DMS153 treated with DMSO at 0.1 percent for 48 hours (cell line): ENCODE data around the gene LMF1.
"Not testable (repeated sequence)": the region's sequence is repeated elsewhere in the genome, so short reads cannot be mapped to it uniquely, and the experiment has no call there.

Source experiments
- DNase-seq: peaks from one replicate; lab custom pipeline; 2025; ENCODE audit not compliant: unreplicated experiment; lab: John Stamatoyannopoulos, UW

The LMF1 gene

DNA sequence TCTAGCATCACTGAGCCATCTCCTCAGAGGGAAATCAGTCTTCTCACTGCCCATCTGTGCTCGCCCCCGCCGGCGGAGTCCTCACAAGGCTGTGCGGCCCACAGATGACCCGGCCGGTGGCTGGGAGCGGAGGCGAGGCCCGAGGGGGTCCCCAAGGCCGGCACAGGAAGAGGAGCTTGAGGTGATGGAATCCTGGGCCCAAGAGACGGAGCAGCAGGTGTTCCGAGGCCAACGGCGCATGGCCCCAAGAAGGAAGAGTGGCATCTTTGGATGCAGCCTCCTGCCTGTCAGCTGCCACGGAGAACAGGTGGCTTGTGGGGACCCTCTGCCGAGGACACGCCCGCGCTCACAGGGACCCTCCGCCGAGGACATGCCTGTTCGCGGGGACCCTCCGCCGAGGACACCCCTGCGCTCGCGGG lies 97.5 kb downstream of the LMF1 start:
- DNase-seq, result no peak

DNA sequence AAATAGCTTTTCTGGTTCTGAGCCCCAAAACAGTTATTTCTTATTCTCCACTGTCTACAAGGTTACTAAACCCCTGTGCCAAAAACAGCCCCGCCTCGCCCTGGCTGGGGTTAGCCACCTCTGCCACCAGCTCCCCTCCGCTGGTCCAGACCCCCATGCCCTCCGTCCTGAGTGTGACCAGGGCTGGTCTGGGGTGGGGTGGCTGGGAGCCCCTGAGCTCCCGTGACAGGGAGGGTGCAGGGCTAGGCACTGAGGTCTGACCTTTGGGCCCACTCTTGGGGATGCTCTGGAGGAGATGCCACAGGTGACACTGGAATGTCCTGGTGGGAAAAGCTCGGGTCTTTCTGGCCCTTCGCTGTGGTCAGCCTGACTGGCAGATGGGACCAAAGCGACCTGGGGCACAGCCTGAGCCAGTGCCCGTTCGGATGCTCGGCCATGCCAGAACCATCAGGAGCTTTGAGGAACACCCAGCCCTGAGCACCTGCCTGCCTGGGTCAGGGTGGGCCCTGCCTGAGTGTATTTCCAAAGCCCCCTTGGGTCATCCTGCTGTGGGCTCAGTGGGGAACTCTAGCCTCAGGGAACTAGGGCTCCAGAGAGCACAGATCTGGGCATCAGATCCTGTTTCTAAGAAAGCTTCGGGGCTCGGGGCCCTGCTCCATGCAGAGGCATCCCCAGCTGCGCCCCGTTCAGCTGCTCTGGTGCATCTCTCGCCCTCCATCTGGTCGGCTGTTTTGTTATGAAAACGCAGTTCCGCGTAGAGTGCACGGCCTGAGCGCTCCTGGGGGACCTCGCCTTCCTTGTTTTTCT lies 98.1 kb downstream of the LMF1 start:
- no peak for DNase-seq

DNA sequence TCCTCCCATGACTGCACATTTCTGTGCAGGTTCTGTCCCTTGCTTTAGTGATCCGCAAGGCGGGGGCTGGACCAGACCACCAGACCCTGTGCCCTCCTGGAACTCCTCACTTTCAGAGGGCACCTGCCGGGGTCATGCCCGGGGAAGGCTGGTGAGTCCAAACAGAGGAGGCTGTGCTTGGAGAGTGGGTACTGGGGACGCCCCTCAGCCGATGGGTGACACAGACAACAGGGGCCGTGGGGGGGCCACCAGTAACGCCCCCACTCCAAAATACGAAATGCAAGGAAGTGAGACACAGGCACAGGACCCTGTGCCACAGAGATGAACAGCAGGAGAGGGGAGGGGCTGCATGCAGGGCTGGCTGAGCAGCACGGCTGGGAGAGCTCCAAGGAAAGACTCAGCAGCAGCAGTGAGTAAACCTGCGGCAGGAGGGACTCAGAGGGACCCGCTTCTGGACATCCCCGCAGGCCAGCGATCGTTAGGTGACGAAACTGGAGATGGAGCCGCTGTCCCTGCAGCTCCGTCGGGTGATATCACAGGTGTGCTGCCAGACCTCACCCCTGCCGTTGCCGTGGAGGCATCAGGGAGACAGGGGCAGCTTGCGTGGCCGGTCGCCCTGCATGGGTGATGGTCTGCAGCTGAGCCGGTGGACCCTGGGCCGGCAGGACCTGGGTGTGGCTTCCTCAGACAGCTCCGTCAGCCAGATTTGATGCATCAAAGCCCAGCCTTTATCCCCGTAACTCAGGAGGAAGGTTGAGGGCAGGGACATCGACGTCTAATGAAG lies 99.0 kb downstream of the LMF1 start:
- DNase-seq, result no peak

DNA sequence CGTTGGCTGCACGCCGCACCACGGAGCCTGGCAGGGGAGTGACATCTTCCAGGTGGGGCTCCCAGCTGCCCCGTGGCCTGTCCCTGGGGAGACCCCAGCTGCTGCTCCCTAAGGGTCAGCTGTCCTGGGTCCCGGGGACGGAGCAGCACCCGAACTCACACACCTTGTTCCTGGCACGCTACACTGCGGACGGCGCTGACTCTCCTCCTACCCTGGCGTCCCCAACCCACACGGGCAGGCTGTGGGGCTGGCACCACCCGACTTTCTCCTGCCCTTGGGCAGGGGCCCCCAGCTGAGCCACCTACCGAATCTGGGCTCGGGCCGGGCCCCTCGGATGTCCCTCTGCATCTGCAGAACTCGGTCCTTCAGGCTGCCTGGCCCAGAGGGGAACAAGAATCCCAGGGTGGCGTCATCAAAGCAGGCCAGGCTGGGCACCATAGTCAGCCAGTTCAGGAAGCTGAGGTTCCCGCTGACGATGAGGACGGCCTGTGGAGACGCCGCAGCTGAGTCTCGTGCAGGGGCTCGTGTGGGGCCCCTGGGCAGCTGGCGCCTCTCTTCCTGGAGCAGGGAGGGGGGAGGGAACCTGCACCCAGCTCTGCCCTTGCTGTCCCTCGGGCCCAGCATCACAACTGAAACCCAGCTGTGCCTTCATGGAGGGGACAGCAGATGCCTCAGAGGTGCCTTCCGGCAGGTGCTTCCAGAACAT lies 99.8 kb downstream of the LMF1 start:
- DNase-seq, result no peak

DNA sequence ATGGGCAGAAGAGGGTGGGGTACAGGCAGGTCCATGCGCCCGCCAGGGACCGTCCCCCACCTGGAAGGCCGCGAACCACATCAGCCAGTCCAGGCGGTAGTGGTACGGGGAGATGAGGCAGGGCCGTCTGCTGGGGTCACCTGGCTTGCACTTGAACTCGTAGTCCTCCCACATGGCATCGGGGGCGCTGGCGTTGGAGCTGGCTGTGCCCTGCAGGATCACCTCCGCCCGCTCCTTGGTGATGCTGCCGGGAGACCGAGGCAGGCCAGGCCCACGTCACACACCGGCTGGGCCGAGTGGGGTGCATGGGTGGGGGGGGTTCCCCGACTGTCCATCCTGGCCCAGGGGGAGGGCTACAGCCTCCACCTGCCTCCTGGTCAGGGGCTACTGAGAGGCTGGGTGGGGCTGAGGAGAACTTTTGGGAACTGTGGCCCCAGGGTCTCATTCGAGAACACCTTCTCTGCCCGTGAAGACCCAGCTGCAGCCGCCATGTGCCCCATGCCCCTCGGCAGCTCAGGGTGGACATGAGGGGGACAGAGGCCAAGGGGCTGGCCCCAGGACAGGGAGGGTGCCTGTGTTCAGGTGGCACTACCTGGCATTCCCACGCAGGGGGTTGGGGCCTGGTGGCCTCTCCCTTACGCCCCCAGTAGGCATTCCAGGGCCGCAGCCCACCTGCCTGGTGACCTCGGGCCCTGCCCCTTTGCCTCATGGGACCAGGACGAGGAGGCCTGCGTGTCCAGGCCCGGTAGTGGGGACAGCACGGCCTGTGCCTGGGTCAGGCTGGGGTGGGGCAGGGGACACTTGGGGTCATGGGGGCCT lies 100.8 kb downstream of the LMF1 start:
- DNase-seq, result no peak

DNA sequence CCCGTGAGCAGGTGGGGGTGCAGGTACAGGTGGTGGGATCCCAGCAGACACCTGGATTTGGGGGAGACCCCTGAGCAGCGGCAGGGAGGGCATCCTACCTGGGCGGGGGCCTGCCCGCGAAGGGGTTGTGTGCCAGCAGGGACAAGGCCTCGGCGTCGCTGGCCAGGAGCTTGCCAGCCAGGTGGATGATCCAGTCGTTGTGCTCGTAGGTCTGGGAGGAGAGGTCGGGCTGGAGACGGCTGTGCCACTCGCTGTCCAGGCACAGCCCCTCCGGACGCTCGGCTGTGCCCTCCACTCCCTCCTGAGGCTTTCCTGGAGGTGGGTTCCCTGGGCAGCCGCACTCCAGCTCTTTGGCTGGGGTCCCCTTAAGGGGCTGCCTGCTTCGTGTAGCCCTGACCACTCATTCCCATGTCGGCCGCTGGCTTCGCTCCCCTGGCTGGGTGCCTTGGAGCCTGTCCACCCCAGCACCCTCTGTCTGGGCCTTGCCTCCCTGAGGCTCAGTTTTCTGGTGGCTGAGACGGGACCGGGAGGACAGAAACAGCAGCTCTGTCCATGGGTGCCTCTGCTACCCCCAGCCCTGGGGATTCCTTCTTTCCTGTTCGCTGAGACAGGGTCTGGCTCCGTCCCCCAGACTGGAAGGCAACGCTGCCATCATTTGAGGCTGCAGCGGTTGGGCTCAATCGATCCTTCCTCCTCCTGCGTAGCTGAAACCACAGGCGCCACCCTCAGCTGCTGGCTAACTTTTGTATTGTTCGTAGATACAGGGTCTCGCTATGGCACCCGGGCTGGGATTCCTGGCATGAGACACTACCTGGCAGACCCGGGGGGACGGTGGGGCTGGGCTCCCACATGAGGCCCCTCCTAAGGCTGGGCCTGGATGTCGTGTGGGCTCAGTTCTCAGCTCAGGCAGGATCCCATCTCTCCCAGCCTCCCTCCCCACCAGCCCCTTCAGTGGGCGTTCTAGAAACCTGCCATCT lies 101.7 kb downstream of the LMF1 start:
- no peak for DNase-seq

DNA sequence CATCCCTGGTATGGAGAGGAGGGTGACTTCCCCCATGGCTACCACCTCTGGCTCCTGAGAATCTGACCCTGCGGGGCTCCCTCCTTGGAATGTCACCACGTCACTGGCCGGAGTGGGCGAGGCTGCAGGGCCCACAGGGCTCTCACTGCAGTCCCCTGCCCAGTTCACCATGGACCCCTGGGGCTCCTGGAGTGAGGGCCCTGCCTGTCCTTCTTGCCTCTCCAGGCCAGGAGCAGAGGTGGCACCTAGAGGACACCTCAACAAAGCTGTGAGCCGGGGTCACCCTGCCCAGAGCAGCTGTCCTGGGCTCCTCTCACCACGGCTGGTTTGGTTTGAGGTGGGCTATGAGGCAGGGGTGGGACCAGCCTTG lies 102.4 kb downstream of the LMF1 start:
- DNase-seq, result no peak

DNA sequence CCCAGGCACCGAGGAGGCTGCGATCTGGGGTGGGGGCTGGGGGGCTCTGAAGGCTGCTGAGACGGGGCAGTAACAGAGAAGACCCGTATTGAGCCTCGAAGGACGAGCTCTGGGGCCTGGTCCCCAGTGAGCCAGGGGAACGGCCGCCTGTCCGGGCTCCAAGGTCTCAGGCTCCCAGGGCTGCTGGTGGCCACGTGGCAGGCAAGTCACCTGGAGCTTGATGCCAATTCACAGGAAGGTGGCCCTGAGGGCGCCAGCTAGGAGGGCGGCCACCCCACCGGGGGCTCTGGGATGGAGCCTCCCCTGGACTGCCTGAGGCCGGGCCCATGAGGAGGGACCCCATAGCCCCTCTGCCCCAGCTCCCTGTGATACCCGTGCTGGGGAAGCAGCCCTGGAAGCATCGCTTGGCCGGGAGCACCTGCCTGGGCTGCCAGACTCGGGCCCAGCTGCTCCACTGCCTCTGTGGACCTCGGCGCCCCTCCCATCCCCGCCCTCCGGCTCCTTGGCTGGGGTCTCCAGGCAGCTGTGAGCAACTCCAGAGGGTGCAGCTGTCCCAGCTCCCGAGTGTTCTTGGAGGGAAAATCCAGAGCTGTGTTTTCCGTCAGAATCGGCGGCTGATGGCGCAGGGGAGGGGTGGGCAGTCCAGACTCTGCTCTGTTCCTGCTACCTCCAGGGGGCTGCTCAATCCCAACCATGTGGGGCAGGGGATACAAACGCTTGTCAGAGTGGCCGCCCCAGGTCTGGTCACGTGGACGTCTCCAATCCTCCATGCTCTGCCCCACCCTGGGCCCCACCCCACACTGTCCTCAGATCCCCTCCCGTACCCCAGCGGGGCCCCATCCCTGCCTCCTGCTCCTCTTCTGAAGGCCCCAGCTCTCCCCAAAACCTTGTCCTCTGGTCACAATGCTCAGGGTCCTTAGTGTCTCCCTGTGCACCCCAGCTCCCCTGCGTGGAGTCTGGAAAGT lies 103.1 kb downstream of the LMF1 start:
- DNase-seq, result no peak

DNA sequence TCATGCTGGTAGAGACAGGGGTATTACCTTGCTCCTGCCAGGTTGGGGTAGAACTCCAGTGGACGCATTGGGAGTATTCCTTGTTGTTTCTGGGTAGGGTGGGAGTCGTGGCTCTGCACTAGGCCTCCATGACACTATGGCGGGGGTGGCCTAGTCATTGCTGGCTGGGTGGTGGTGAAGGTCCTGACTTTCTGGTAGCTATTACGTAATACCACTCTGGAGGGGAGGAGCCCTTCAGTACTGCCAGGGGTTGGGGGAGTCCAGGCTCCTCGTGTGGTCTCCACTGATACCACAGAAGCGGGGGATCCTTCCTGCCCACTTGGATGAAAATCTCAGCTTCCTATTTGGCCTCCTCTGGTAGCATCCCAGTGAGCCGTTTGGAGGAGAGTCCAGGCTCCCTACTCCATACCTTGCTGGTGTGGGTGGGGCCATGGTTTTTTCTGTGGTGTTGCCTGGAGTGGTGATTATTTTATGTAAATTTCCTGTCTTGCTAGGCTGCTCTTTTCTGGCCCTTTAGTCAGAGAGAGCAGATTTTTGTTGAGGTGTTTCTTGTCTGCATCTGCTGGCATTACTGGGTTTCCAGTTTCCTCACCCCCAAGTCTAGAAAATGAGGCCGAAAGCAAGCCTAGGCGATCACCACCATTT lies 104.4 kb downstream of the LMF1 start:
- DNase-seq, result no peak

DNA sequence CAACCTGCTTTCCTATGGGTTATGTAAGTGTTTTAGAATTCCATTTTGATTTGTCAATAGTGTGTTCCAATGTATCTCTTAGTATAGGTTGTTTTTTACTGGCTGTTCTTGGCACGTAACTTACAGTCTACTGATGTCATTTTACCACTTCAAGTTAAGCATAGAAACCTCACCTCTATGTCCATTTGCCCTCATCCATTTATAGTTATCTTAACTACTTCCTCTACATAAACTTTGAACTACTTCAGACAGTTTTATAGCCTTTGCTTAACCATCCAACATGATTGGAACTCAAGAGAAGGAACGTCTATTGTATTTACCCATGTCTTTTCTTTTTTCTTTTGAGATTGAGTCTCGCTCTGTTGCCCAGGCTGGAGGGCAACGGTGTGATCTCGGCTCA lies 105.8 kb downstream of the LMF1 start:
- DNase-seq, result no peak

DNA sequence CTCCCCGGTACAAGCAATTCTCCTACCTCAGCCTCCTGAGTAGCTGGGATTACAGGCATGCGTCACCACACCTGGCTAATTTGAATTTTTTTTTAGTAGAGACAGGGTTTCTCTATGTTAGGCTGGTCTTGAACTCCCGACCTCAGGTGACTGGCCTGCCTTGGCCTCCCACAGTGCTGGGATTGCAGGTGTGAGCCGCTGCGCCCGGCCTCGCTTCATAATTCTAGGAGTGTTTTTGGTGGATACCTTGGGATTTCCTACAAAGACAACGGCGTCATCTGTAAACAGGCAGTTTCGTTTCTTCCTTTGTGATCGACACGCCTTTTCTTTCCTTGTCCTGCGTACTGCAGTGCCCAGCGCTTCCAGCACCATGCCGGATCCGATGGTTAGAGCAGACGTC lies 109.3 kb downstream of the LMF1 start:
- no peak for DNase-seq

DNA sequence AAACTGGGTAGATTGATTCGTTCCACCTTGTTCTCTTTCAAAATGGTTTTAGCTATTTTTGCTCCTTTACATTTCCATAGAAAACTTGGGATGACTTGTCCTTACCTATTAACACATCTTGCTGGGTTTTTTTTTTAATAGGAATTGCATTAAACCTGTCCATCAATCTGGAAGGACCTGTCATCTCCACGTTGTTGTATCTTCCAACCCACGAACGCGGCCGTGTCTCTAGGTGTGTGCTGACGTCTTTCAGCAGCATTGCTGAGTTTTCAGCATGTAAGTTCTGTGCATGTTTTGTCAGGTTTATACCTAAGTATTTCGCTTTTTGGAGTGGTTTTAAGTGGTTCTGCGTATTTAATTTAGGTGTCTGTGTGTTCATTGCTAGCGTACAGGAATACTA lies 109.9 kb downstream of the LMF1 start:
- DNase-seq, result no peak

DNA sequence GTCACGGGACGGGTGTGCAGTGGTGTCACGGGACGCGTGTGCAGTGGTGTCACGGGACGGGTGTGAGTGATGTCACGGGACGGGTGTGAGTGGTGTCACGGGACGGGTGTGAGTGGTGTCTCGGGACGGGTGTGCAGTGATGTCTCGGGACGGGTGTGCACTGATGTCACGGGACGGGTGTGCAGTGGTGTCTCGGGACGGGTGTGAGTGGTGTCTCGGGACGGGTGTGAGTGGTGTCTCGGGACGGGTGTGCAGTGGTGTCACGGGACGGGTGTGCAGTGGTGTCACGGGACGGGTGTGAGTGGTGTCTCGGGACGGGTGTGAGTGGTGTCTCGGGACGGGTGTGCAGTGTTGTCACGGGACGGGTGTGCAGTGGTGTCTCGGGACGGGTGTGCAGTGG lies 111.8 kb downstream of the LMF1 start:
- DNase-seq, result not testable (repeated sequence)

DNA sequence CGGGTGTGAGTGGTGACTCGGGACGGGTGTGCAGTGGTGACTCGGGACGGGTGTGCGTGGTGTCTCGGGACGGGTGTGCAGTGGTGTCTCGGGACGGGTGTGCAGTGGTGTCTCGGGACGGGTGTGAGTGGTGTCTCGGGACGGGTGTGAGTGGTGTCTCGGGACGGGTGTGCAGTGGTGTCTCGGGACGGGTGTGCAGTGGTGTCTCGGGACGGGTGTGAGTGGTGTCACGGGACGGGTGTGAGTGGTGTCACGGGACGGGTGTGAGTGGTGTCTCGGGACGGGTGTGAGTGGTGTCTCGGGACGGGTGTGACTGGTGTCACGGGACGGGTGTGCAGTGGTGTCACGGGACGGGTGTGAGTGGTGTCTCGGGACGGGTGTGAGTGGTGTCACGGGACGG lies 112.3 kb downstream of the LMF1 start:
- DNase-seq, result not testable (repeated sequence)

DNA sequence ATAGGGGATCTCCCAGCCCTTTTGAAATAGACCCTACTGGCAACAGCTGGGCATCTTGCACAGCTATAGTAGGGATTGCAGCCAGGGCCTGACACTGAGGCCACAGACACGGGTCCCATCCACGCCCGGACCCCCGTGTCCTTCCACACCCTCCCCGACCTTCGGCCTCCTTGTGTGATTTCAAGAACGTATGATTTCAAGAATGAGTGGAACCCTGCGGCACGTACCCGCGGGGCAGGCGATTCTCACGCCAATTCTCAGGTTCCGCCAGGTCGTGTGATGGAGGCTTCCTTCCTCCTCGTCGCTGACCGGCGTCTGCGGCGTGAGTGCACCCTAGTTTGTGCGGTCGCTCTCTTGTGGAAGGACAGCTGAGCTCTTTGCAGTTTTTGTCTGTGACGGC lies 114.0 kb downstream of the LMF1 start:
- DNase-seq, result no peak

DNA sequence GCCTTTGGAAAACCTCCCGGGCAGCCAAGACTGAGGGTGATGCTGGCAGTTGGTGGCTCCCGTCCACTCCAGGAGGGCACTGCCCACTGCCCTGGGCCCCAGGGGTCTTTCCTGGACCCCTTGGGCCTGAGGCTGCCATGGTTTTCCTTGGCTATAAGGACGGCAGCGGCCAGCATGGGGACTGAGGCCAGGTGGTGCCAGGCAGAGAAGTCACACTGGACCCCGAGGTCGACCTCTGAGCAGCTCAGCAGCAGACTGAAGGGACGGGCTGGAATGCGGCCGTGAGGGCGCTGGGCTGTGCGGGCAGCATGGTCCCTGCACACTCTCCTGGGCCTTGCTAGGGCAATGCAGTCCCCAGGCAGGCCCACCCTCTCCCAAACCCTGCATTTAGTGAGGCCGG lies 114.7 kb downstream of the LMF1 start:
- no peak for DNase-seq

DNA sequence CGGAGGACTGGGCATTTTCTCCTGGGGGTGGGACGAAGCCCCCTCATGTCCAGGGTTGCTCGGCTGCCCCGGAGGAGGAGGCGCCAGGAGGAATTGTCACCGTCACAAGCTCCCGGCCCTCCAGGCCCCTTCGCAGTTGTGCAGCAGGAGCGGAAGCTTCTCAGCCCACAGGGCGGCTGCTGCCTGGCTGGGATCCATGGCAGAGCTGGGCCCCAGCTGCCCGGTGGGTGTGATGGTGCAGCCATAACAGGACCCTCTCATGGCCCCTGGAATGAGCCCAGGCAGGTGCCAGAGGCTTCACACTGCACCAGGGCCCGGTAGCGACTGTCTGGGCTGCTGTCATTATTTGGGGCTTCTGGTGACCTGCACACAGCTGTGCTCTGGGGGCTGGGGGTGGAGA lies 115.3 kb downstream of the LMF1 start:
- DNase-seq, result no peak

DNA sequence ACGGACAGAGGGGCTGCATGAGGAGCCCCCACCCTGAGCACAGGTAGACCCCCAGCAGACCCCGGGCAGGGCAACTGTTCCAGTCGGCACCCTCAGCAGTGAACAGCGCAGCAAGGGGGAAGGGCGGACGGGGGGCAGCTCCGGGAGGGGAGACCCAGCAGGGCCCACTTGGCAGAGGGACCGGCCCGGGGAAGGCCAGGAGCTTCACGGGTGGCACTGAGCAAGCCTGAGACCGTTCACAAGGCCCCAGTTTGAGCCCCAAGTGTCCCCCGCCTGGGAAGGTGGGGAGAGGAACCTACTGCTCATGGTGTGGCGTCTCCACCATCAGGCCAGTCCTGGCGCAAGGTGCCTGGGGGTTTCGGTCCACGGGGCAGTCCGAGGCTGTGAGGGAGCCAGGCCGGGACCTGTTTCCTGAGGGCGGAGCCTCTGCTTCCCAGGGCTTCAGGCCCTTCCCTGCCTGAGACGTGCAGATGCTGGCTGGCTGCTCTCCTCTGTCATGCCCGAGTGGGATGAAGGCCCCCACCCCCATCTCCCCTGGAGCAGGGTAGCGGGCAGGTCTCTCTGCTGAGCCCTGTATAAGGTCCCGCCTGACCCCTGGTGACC lies 115.9 kb downstream of the LMF1 start:
- no peak for DNase-seq
